Small intestine (tissue), 7 donors: ENCODE measurements around the gene MALT1. TPM values are rescaled to one million over a fixed set of nuclear protein-coding genes. Genes with fewer than 3 reads are reported as not detected.

Source experiments
- DNase-seq, 2 donors: peaks; one replicate each; pipeline versions ENCODE4 v3.0.0 to v3.0.0-alpha.2; 2013
- FAIRE-seq: peaks from 2 replicates; lab custom pipeline; 2012; peaks lifted over from hg19 to GRCh38; lab: Jason Lieb, UNC
- H3K27ac ChIP-seq, 3 donors: one replicate each; pipeline ENCODE4 v1.5.1; 2013; ENCODE audit warnings: low read length in 2 of 3, mild to moderate bottlenecking in 2 of 3, control low read depth in 1 of 3, inconsistent platforms in 1 of 3, low read depth in 1 of 3, moderate library complexity in 1 of 3
- H3K27me3 ChIP-seq, 3 donors: one replicate each; pipeline ENCODE4 v1.6.1; 2013; ENCODE audit warnings: low read length in 3 of 3, inconsistent platforms in 1 of 3; ENCODE audit not compliant: control insufficient read depth in 3 of 3, insufficient read depth in 3 of 3
- H3K36me3 ChIP-seq, 3 donors: one replicate each; pipeline ENCODE4 v1.6.1; 2013; ENCODE audit warnings: low read length in 3 of 3, inconsistent platforms in 1 of 3, low read depth in 1 of 3, mild to moderate bottlenecking in 1 of 3, moderate library complexity in 1 of 3; ENCODE audit not compliant: control insufficient read depth in 3 of 3, insufficient read depth in 2 of 3
- H3K4me1 ChIP-seq, 3 donors: one replicate each; pipeline ENCODE4 v1.6.1; 2013; ENCODE audit warnings: low read length in 2 of 3, inconsistent platforms in 1 of 3, low read depth in 1 of 3, mild to moderate bottlenecking in 1 of 3, moderate library complexity in 1 of 3; ENCODE audit not compliant: control insufficient read depth in 3 of 3, insufficient read depth in 2 of 3
- H3K4me3 ChIP-seq, 3 donors: one replicate each; pipeline ENCODE4 v1.5.1; 2013; ENCODE audit warnings: low read length in 3 of 3, control low read depth in 1 of 3, inconsistent platforms in 1 of 3, low read depth in 1 of 3, mild to moderate bottlenecking in 1 of 3, moderate library complexity in 1 of 3
- H3K9me3 ChIP-seq, 2 donors: one replicate each; pipeline ENCODE4 v1.6.1; 2013; ENCODE audit warnings: low read depth in 1 of 2, low read length in 1 of 2; ENCODE audit not compliant: control insufficient read depth in 2 of 2, insufficient read depth in 1 of 2
- WGBS, 3 donors: extraction: QIAGEN DNeasy Blood & Tissue Kit; methylation state at CpG; one replicate each; pipeline ENCODE4 v1.1.7; 2013; 5-methylcytosine and 5-hydroxymethylcytosine counted together
- polyA plus RNA-seq, 4 donors: library from polyadenylated mRNA; stranded (reverse) in 3 of 4; unstranded in 1 of 4; fragments of 200-250 nt in 3 of 4; fragments of 120-200 nt in 1 of 4; gene quantifications; one replicate each; pipeline versions ENCODE4 v1.2.1 to v1.2.3, GENCODE V29; 2013
- donor health status: healthy with polysubstance abuse.
- donor health status: control.
- donor health status: control.
- donor health status: Bipolar disorder and iron deficiency.
- donor health status: healthy.

MALT1 gene
- polyA plus RNA-seq, 4 donors = 4.9 to 27.6 (median 6.3) TPM

DNA sequence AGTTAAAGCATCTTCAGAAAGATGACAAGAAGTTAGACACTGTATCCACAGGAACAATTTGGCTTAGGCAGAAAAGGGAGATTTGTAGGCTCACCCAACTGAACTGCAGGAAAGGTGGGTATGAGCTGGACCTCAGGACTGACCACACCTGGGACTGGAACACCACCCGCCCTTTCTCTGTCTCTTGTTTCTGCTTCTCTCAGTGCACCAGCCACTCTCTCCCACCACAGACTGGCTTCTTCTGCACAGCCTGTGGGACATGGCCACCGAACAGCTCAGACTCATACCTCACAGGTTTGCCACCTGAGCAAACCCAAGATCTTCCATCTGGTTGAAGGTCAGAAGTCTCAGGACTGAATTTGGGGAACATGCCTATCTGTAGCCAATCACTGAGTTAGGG is 14.2 kb upstream of the MALT1 start:
- H3K4me3 ChIP-seq = no peak overlapping the region
- H3K9me3 ChIP-seq = peaks cover 0 to 6% of the 10 kb centered on the region in 2 donors
- 87 to 97% (median 91%) methylated on average over 2 of the region's 2 CpGs for WGBS, 3 donors
- H3K36me3 ChIP-seq = no peaks in the 10 kb centered on the region
- H3K27ac ChIP-seq = no peak overlapping the region
- DNase-seq (no peak), FAIRE-seq (no peak)
- H3K4me1 ChIP-seq = peaks cover 0 to 5% (median 0%) of the 10 kb centered on the region in 3 donors
- H3K27me3 ChIP-seq = no peaks in the 10 kb centered on the region

DNA sequence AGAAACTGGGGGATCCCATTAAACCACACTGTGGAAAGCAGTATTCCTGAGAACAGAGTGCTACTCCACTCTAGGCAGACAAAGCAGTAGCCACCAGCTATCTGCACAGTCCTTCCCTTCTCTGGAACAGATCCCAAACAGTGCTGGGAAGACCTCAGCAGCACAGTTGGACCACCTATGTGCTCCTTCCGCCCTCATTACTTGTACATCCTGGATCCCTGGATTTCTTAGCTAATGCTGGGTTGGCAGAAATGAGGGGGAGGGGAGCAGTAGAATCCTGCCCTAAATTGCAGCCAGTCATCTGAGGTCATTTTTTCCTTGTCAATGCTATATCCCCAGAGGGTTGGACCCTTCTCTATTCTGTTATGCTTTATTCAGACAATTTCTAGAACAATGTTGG is 13.8 kb upstream of the MALT1 start:
- no peaks in the 10 kb centered on the region for H3K36me3 ChIP-seq
- peak overlapping the region in 1 of 3 donors; percentile 50 for H3K27ac ChIP-seq
- no peak for FAIRE-seq

DNA sequence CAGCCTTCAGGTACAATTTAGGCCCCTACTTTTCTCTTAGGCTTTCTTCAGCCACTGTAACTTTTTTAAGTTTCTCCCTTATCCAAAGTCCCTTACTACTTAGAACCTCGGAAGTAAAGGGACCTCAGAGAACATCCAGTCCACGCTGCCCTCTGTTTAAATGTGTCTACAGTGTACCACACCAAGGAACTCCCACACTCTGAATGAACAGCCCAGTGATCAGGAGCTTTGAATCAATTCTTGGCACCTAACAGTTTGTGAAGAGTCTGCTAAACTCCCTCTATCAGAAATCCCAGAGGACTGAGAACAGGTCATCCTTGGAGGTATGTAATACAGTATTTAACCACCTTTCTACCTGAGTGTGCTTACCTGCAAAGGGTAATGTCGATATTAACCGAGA is 11.6 kb upstream of the MALT1 start:
- 90 to 98% (median 95%) methylated on average over 4 of the region's 4 CpGs for WGBS, 3 donors
- Histone ChIP-seq H3K27ac (no peak overlapping the region), H3K36me3 (no peaks in the 10 kb centered on the region), H3K4me3 (no peak overlapping the region), H3K9me3 (peaks cover 0 to 6% of the 10 kb centered on the region in 2 donors), H3K27me3 (no peaks in the 10 kb centered on the region), H3K4me1 (peaks cover 0 to 5% (median 0%) of the 10 kb centered on the region in 3 donors)
- no peak for FAIRE-seq
- no peak for DNase-seq

More for the DNA sequence above, 13.8 kb upstream of the MALT1 start:
- Histone ChIP-seq H3K4me1 (peaks cover 0 to 5% (median 0%) of the 10 kb centered on the region in 3 donors), H3K27me3 (no peaks in the 10 kb centered on the region), H3K9me3 (peaks cover 0 to 6% of the 10 kb centered on the region in 2 donors), H3K4me3 (no peak overlapping the region)
- no peak for DNase-seq
- 96 to 100% (median 100%) methylated on average over 1 of the region's 1 CpG for WGBS, 3 donors

DNA sequence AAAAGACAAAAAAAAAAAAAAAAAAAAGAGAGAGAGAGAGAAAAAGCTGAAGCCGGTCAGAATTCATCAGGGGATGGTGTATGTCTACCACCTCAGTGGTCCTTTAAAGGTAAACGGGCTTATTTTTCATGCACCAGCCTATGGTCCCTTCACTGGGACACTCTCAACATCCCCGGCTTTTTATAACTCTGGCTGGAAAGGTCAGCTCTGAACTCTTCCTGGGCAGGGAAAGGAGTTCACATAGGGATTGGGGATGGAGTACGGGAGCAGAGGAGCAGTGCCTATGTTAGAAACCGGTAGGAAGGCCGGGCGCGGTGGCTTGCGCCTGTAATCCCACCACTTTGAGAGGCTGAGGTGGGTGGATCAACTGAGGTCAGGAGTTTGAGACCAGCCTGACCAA is 10.3 kb upstream of the MALT1 start:
- Histone ChIP-seq H3K4me1 (peaks cover 0 to 5% (median 0%) of the 10 kb centered on the region in 3 donors), H3K27ac (no peak overlapping the region), H3K9me3 (no peaks in the 10 kb centered on the region), H3K4me3 (no peak overlapping the region), H3K27me3 (no peaks in the 10 kb centered on the region), H3K36me3 (no peaks in the 10 kb centered on the region)
- FAIRE-seq = no peak
- no peak for DNase-seq
- 97 to 99% (median 98%) methylated on average over 9 of the region's 9 CpGs for WGBS, 3 donors

DNA sequence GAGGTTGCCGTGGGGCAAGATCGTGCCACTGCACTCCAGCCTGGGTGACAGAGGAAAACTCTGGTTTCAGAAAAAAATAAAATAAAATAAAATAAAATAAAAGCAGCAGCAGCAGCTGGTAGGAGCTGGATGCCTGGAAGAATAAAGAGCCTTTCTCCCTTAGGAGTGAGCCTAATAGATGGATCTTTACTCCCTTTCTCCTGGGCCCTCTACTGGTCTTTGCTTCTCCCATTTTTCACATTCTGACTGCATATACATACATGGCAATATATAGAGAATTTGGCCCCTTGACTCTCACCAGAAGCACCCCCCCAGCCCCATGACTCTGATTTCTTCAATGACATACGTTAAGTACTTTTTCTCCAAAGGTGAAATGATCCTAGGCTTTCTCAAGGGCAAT is 9.8 kb upstream of the MALT1 start:
- H3K4me3 ChIP-seq = no peak overlapping the region
- no peaks in the 10 kb centered on the region for H3K36me3 ChIP-seq
- WGBS, 3 donors = 90 to 94% (median 92%) methylated on average over 3 of the region's 3 CpGs
- peaks cover 0 to 5% (median 0%) of the 10 kb centered on the region in 3 donors for H3K4me1 ChIP-seq
- DNase-seq = no peak
- no peaks in the 10 kb centered on the region for H3K9me3 ChIP-seq
- no peak for FAIRE-seq
- no peak overlapping the region for H3K27ac ChIP-seq
- H3K27me3 ChIP-seq = no peaks in the 10 kb centered on the region

DNA sequence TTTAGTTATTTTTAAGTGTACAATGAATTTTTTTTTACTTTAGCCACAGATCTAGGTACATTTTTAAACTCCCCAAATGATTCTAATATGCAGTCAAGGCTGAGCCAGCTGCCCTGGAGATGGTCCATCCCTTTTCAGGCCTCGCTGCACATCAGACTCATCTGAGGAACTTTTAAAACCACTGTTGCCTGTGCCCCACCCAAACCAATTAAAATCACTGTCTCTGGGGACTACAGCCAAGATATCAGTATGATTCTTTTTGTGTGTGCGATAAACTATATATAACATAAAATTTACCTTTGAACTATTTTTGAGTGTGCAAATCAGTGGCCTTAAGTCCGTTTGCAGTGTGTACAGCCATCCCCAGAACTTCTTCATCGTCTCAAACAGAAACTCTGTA is 9.1 kb upstream of the MALT1 start:
- 86 to 90% (median 89%) methylated on average over 4 of the region's 4 CpGs for WGBS, 3 donors
- no peaks in the 10 kb centered on the region for H3K36me3 ChIP-seq
- DNase-seq = no peak
- no peaks in the 10 kb centered on the region for H3K9me3 ChIP-seq
- no peaks in the 10 kb centered on the region for H3K27me3 ChIP-seq
- no peak overlapping the region for H3K27ac ChIP-seq
- H3K4me1 ChIP-seq = peaks cover 0 to 5% (median 0%) of the 10 kb centered on the region in 3 donors
- FAIRE-seq = no peak
- no peak overlapping the region for H3K4me3 ChIP-seq

DNA sequence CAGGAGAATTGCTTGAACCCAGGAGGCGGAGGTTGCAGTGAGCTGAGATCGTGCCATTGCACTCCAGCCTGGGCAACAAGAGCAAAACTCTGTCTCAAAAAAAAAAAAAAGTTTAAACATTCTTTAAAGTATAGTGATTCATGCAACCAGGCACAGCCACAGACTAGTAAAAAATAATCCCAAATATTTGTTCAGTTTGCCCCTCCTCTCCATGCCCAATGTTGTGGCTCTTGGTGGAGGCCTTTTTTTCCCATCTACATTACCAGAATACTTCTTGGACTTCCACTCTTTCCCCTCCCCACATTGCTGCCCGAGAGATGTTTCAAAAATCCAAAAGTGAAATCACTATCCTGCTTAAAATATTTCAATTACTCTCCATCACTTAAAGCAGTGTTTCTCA is 5.1 kb upstream of the MALT1 start:
- DNase-seq (no peak), FAIRE-seq (no peak)
- H3K4me3 ChIP-seq = no peak overlapping the region
- 83 to 84% (median 83%) methylated on average over 1 to 2 of the region's 3 CpGs for WGBS, 3 donors
- no peak overlapping the region for H3K27ac ChIP-seq
- H3K9me3 ChIP-seq = no peaks in the 10 kb centered on the region
- no peaks in the 10 kb centered on the region for H3K27me3 ChIP-seq
- no peaks in the 10 kb centered on the region for H3K36me3 ChIP-seq
- peaks cover 0 to 5% (median 0%) of the 10 kb centered on the region in 3 donors for H3K4me1 ChIP-seq

DNA sequence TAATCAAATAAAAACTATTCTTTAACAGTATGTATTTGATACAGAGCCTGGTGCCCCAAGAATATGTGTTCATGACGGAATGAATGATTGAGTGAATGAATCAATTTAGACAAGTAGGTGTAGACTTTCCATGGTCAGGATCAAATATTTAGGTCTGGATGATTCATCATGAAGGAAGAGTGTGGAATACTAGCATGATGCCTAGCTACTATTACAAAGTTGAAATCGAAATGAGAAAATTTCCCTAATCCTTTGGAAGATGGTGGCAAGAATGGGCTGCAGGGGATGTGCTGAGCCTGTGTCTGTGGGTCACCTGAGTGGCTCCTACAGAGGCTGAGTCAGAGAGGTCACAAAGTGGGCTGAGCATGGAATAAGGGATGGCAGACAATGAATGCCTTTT is 3.1 kb upstream of the MALT1 start:
- Histone ChIP-seq H3K27me3 (no peaks in the 10 kb centered on the region), H3K27ac (no peak overlapping the region), H3K4me1 (peaks cover 2 to 8% (median 3%) of the 10 kb centered on the region in 3 donors), H3K9me3 (no peaks in the 10 kb centered on the region), H3K36me3 (no peaks in the 10 kb centered on the region), H3K4me3 (no peak overlapping the region)
- no peak for FAIRE-seq
- no peak for DNase-seq
- 87 to 96% (median 88%) methylated on average over 2 of the region's 2 CpGs for WGBS, 3 donors

DNA sequence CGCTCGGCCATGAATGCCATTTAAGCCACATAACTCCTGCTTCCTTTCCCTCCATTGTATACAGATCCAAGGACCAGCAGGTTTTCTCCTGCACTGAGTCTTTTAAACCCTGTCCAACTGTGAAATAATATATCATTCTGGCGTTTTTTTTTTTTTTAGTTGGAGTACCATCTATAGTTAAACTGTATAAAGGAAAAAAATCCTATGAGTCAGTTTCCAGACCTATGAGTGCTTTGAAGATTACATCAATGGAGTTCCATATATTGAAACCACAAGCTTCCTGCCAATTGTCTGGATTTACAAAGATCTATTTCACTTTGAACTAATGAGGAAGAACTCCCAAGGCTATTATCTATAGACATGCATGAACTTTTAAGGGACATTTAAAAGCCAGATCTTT is 2.4 kb upstream of the MALT1 start:
- 72 to 81% (median 77%) methylated on average over 3 of the region's 3 CpGs for WGBS, 3 donors
- DNase-seq (no peak), FAIRE-seq (no peak)
- Histone ChIP-seq H3K36me3 (peaks cover 0 to 2% (median 0%) of the 10 kb centered on the region in 3 donors), H3K9me3 (no peaks in the 10 kb centered on the region), H3K27ac (no peak overlapping the region), H3K27me3 (no peaks in the 10 kb centered on the region), H3K4me1 (peaks cover 2 to 8% (median 3%) of the 10 kb centered on the region in 3 donors), H3K4me3 (no peak overlapping the region)
